Measurements from ENCODE around the gene NDFIP1.

NDFIP1 gene

GRCh38 chr5:142095035-142095434 is 13.5 kb upstream of the NDFIP1 start:
- ChIA-PET CTCF (no interaction called here), POLR2A (no interaction called here)
- Histone ChIP-seq H3K9me3 (ENCODE audit: control insufficient read depth, insufficient read depth, low read depth, low read length) (no peaks in the 10 kb centered on the region), H3K4me3 (ENCODE audit: low read depth, low read length) (no peak overlapping the region), H3K4me1 (ENCODE audit: control insufficient read depth, insufficient read depth, low read length) (peaks cover 12% of the 10 kb centered on the region), H3K27ac (ENCODE audit: extremely low read depth, low read depth, low read length) (no peak overlapping the region), H3K36me3 (ENCODE audit: control insufficient read depth in 2 of 2, insufficient read depth in 1 of 2, low read length in 2 of 2) (no peaks in the 10 kb centered on the region)
- TF ChIP-seq ZNF211 (tag by site-specific recombination; IDR thresholded peaks at IDR 0.05; ENCODE audit: low read depth), result no peak
- TF ChIP-seq ZFHX2 (tag by site-specific recombination; conservative IDR thresholded peaks at IDR 0.05), result peak; percentile 24; the same call in 1 of the 2 replicates

DNA sequence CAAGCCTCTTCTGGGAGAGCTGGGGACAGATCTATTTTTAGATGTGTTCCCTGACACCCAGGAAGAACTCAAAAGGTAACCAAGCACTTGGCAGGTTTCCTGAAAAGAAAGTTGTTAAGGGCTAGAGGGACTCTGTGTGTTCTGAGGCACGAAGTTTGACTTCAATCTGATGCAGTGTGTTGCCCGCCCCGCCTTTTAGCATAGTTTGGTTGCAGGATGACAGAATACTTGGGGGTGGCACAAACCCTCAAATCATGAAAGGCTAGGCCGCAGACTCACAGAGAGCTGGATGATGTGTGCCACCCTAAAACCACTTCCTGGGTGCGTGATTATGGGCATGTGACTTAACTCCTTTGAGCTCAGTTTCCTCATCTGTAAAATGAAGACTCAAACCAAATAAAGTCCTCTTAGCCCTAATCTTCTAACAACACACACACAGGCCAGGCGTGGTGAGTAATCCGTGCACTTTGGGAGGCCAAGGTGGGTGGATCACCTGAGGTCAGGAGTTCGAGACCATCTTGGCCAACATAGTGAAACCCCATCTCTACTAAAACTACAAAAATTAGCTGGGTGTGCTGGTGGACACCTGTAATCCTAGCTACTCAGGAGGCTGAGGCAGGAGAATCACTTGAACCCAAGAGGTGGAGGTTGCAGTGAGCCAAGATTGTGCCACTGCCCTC is 12.8 kb upstream of the NDFIP1 start:
- Histone ChIP-seq H3K9me3 (ENCODE audit: control insufficient read depth, insufficient read depth, low read depth, low read length) (no peaks in the 10 kb centered on the region), H3K4me3 (ENCODE audit: low read depth, low read length) (no peak overlapping the region), H3K36me3 (ENCODE audit: control insufficient read depth in 2 of 2, insufficient read depth in 1 of 2, low read length in 2 of 2) (no peaks in the 10 kb centered on the region), H3K27ac (ENCODE audit: extremely low read depth, low read depth, low read length) (no peak overlapping the region), H3K4me1 (ENCODE audit: control insufficient read depth, insufficient read depth, low read length) (peaks cover 12% of the 10 kb centered on the region)
- CTCF ChIA-PET, result interaction anchor here (0.5 kb wide), 1 partner anchor 12 kb away, joined by 3 read pairs; no protein-coding TSS in a partner anchor
- POLR2A ChIA-PET, result no interaction called here
- TF ChIP-seq ZNF658 (tag by site-specific recombination; IDR thresholded peaks at IDR 0.05) (no peak), ZBTB17 (tag by site-specific recombination; IDR thresholded peaks at IDR 0.05) (no peak), KLF1 (tag by site-specific recombination; IDR thresholded peaks at IDR 0.05) (no peak), YY2 (tag by site-specific recombination; IDR thresholded peaks at IDR 0.05) (no peak), KLF17 (tag by site-specific recombination; IDR thresholded peaks at IDR 0.05) (no peak), TRIM28 (IDR thresholded peaks at IDR 0.05; ENCODE audit: borderline replicate concordance, low read length) (no peak), ZNF223 (tag by site-specific recombination; IDR thresholded peaks at IDR 0.05) (no peak), ZNF501 (tag by site-specific recombination; IDR thresholded peaks at IDR 0.05) (no peak), ZNF184 (tag by site-specific recombination; IDR thresholded peaks at IDR 0.05) (no peak), ZNF37A (tag by site-specific recombination; IDR thresholded peaks at IDR 0.05) (no peak), ZNF544 (tag by site-specific recombination; IDR thresholded peaks at IDR 0.05) (no peak), ZNF558 (tag by site-specific recombination; IDR thresholded peaks at IDR 0.05) (no peak), MZF1 (tag by site-specific recombination; IDR thresholded peaks at IDR 0.05; ENCODE audit: borderline replicate concordance) (no peak), FEZF1 (tag by site-specific recombination; IDR thresholded peaks at IDR 0.05) (no peak), ZNF510 (tag by site-specific recombination; IDR thresholded peaks at IDR 0.05; ENCODE audit: insufficient replicate concordance) (no peak), ZNF302 (tag by site-specific recombination; IDR thresholded peaks at IDR 0.05; ENCODE audit: low read depth) (no peak)
- TF ChIP-seq, protein P1, sequence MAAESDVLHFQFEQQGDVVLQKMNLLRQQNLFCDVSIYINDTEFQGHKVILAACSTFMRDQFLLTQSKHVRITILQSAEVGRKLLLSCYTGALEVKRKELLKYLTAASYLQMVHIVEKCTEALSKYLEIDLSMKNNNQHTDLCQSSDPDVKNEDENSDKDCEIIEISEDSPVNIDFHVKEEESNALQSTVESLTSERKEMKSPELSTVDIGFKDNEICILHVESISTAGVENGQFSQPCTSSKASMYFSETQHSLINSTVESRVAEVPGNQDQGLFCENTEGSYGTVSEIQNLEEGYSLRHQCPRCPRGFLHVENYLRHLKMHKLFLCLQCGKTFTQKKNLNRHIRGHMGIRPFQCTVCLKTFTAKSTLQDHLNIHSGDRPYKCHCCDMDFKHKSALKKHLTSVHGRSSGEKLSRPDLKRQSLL (tag by site-specific recombination; IDR thresholded peaks at IDR 0.05), result no peak
- TF ChIP-seq, protein P2, sequence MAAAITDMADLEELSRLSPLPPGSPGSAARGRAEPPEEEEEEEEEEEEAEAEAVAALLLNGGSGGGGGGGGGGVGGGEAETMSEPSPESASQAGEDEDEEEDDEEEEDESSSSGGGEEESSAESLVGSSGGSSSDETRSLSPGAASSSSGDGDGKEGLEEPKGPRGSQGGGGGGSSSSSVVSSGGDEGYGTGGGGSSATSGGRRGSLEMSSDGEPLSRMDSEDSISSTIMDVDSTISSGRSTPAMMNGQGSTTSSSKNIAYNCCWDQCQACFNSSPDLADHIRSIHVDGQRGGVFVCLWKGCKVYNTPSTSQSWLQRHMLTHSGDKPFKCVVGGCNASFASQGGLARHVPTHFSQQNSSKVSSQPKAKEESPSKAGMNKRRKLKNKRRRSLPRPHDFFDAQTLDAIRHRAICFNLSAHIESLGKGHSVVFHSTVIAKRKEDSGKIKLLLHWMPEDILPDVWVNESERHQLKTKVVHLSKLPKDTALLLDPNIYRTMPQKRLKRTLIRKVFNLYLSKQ (tag by site-specific recombination; IDR thresholded peaks at IDR 0.05; ENCODE audit: borderline replicate concordance), result no peak

DNA sequence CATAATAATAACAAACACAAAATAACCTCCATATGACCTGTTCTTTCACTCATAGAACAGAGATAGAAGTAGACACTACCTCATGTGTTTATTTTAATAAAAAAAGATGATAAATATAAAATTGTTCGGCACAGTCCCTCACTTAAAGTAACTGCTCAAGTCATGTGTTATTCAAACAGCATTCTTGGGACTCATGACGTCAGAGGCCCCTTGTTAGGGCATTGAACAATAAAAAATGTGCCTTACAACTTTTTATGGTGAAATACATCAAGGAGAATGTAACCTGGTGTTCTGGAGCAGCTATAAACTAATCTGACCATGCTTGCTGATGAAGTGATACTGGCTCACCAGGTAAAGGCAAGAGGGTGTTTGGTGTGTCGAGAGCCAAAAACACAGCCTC is 12.2 kb upstream of the NDFIP1 start:
- Histone ChIP-seq H3K4me3 (ENCODE audit: low read depth, low read length) (no peak overlapping the region), H3K36me3 (ENCODE audit: control insufficient read depth in 2 of 2, insufficient read depth in 1 of 2, low read length in 2 of 2) (no peaks in the 10 kb centered on the region), H3K27ac (ENCODE audit: extremely low read depth, low read depth, low read length) (no peak overlapping the region), H3K9me3 (ENCODE audit: control insufficient read depth, insufficient read depth, low read depth, low read length) (no peaks in the 10 kb centered on the region), H3K4me1 (ENCODE audit: control insufficient read depth, insufficient read depth, low read length) (peaks cover 12% of the 10 kb centered on the region)
- POLR2A ChIA-PET, result no interaction called here
- CTCF ChIA-PET, result no interaction called here
- TF ChIP-seq, protein P3, sequence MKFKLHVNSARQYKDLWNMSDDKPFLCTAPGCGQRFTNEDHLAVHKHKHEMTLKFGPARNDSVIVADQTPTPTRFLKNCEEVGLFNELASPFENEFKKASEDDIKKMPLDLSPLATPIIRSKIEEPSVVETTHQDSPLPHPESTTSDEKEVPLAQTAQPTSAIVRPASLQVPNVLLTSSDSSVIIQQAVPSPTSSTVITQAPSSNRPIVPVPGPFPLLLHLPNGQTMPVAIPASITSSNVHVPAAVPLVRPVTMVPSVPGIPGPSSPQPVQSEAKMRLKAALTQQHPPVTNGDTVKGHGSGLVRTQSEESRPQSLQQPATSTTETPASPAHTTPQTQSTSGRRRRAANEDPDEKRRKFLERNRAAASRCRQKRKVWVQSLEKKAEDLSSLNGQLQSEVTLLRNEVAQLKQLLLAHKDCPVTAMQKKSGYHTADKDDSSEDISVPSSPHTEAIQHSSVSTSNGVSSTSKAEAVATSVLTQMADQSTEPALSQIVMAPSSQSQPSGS (tag by site-specific recombination; IDR thresholded peaks at IDR 0.05; ENCODE audit: low read depth), result peak; percentile 79
- TF ChIP-seq ZNF544 (tag by site-specific recombination; IDR thresholded peaks at IDR 0.05) (no peak), ZNF16 (tag by site-specific recombination; IDR thresholded peaks at IDR 0.05; ENCODE audit: low read depth) (no peak), ZNF629 (tag by site-specific recombination; IDR thresholded peaks at IDR 0.05) (peak; percentile 41; the same call in 1 of the 2 replicates), ZNF600 (tag by site-specific recombination; IDR thresholded peaks at IDR 0.05) (peak; percentile 20; the same call in 1 of the 2 replicates)

Data from HEK293 (cell line).